ENCODE data around the gene LURAP1L. TPM values are rescaled to one million over a fixed set of nuclear protein-coding genes. Genes with fewer than 3 reads are reported as not detected.

The LURAP1L gene
- total RNA-seq, 4 donors from 2014 or later, result 9.6 to 26.0 (median 12.6) TPM

- Histone ChIP-seq H3K9me3 (no peaks in the 10 kb centered on the region), H3K27ac (no peak overlapping the region), H3K4me3 (no peak overlapping the region), H3K27me3 (no peaks in the 10 kb centered on the region), H3K36me3 (no peaks in the 10 kb centered on the region), H3K4me1 (peaks cover 9% of the 10 kb centered on the region)
- TF ChIP-seq CTCF (IDR thresholded peaks at IDR 0.05) (no peak), POLR2AphosphoS5 (IDR thresholded peaks at IDR 0.05) (no peak), EP300 (IDR thresholded peaks at IDR 0.05) (no peak), POLR2A (IDR thresholded peaks at IDR 0.05) (no peak)
- no peak for DNase-seq (ENCODE audit: low spot score in 2 of 2)
Observed at GRCh38 chr9:12847561-12847960, 72.7 kb downstream of the LURAP1L start.

GRCh38 chr9:12849486-12850003, 74.7 kb downstream of the LURAP1L start:
- no peaks in the 10 kb centered on the region for H3K36me3 ChIP-seq
- 75% methylated on average over 1 of the region's 1 CpG for WGBS
- peak overlapping the region; percentile 41 for H3K27ac ChIP-seq
- H3K4me1 ChIP-seq, result peaks cover 9% of the 10 kb centered on the region
- no peak overlapping the region for H3K4me3 ChIP-seq
- H3K27me3 ChIP-seq, result no peaks in the 10 kb centered on the region
- no peak for DNase-seq (ENCODE audit: low spot score in 2 of 2)
- no peaks in the 10 kb centered on the region for H3K9me3 ChIP-seq
- no peak for TF ChIP-seq EP300 (IDR thresholded peaks at IDR 0.05)
- no peak for TF ChIP-seq POLR2A (IDR thresholded peaks at IDR 0.05)
- no peak for TF ChIP-seq POLR2AphosphoS5 (IDR thresholded peaks at IDR 0.05)
- no peak for TF ChIP-seq CTCF (IDR thresholded peaks at IDR 0.05)

GRCh38 chr9:12851341-12852090, 76.7 kb downstream of the LURAP1L start:
- Histone ChIP-seq H3K4me1 (peaks cover 12% of the 10 kb centered on the region), H3K9me3 (no peaks in the 10 kb centered on the region), H3K27me3 (no peaks in the 10 kb centered on the region), H3K4me3 (no peak overlapping the region), H3K36me3 (no peaks in the 10 kb centered on the region), H3K27ac (no peak overlapping the region)
- 58% methylated on average over 6 of the region's 6 CpGs for WGBS
- DNase-seq (ENCODE audit: low spot score in 2 of 2), result no peak
- no peak for TF ChIP-seq CTCF (IDR thresholded peaks at IDR 0.05)
- no peak for TF ChIP-seq EP300 (IDR thresholded peaks at IDR 0.05)
- no peak for TF ChIP-seq POLR2A (IDR thresholded peaks at IDR 0.05)
- no peak for TF ChIP-seq POLR2AphosphoS5 (IDR thresholded peaks at IDR 0.05)

- Histone ChIP-seq H3K27ac (no peak overlapping the region), H3K4me1 (peaks cover 12% of the 10 kb centered on the region), H3K27me3 (no peaks in the 10 kb centered on the region), H3K4me3 (no peak overlapping the region), H3K9me3 (no peaks in the 10 kb centered on the region), H3K36me3 (no peaks in the 10 kb centered on the region)
- WGBS, result 88% methylated on average over 4 of the region's 4 CpGs
- TF ChIP-seq POLR2AphosphoS5 (IDR thresholded peaks at IDR 0.05), result no peak
- no peak for TF ChIP-seq EP300 (IDR thresholded peaks at IDR 0.05)
- TF ChIP-seq CTCF (IDR thresholded peaks at IDR 0.05), result no peak
- no peak for TF ChIP-seq POLR2A (IDR thresholded peaks at IDR 0.05)
- DNase-seq (ENCODE audit: low spot score in 2 of 2), result no peak
Observed at GRCh38 chr9:12853051-12853450, 78.2 kb downstream of the LURAP1L start.

- TF ChIP-seq EP300 (IDR thresholded peaks at IDR 0.05), result no peak
- no peak for TF ChIP-seq CTCF (IDR thresholded peaks at IDR 0.05)
- no peak for TF ChIP-seq POLR2A (IDR thresholded peaks at IDR 0.05)
- no peak for TF ChIP-seq POLR2AphosphoS5 (IDR thresholded peaks at IDR 0.05)
- Histone ChIP-seq H3K4me1 (peaks cover 12% of the 10 kb centered on the region), H3K27me3 (no peaks in the 10 kb centered on the region), H3K27ac (no peak overlapping the region), H3K36me3 (no peaks in the 10 kb centered on the region), H3K4me3 (no peak overlapping the region), H3K9me3 (no peaks in the 10 kb centered on the region)
- no peak for DNase-seq (ENCODE audit: low spot score in 2 of 2)
- 98% methylated on average over 2 of the region's 2 CpGs for WGBS
Observed at GRCh38 chr9:12854221-12854620, 79.4 kb downstream of the LURAP1L start.

All from suprapubic skin (tissue), 4 donors.